Coronary artery (tissue), 2 donors: ENCODE measurements around the gene SLC25A47.
"Not testable (repeated sequence)": the region's sequence is repeated elsewhere in the genome, so short reads cannot be mapped to it uniquely, and the experiment has no call there.

Experiments
- DNase-seq: peaks from one replicate; pipeline ENCODE4 v3.0.0-alpha.2; 2017; ENCODE audit warnings: low spot score
- H3K27ac ChIP-seq, 2 donors: fragments of 200-600 bp; sonication (generic); one replicate each; pipeline ENCODE4 v1.5.1; 2016 to 2019
- H3K4me3 ChIP-seq: fragments of 200-600 bp; sonication (generic); 2 replicates; pipeline ENCODE4 v1.5.1; 2016; ENCODE audit warnings: mild to moderate bottlenecking, moderate library complexity
- TF ChIP-seq, protein P1 (sequence below): fragments of 200-600 bp; sonication (generic); IDR thresholded peaks from one replicate; pipeline ENCODE4 v1.5.1; 2019; ENCODE audit warnings: antibody characterized with exemption

The SLC25A47 gene

DNA sequence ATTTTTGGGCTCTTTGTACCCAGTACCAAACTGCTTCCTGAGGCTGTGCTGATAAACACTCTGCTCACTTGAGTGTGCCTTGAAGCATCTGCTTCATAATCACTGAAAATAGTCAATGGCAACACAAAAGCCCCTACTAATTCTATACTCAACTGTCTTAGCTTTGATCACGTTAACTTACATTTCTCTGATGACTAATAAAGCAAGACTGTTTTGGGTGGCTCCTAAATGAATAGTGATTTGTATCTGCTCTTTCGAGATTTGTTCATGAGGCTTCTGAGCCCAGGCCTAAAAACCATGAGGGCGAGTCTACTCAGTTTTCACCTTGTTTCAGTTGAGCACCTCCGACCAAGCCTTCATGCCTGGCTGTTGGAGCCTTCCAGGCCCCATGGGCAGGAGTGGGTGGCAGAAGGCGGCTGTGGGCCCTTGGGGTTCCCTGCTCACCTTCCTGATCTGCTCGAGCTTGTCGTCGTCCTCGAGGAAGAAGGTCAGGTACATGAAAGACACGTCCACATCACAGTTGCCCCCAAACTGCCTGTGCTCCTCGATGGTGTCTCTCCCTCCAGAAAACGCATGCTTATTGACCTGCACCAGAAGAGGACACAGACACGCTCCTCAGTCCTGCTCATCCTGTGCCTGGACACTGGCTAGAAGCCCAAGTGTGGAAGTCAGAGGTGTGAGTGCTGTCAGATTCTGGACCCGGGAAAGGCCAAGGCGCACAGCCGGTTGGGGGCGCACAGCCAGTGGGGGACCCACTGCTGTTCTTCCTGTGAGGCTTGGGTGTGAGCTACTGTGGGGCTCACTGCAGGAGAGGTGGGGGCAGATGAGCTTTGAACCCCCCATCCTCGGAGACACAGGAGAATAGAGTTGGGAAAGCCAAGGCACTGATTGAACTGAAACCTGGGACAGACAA lies 13.7 kb downstream of the SLC25A47 start:
- TF ChIP-seq, protein P1, sequence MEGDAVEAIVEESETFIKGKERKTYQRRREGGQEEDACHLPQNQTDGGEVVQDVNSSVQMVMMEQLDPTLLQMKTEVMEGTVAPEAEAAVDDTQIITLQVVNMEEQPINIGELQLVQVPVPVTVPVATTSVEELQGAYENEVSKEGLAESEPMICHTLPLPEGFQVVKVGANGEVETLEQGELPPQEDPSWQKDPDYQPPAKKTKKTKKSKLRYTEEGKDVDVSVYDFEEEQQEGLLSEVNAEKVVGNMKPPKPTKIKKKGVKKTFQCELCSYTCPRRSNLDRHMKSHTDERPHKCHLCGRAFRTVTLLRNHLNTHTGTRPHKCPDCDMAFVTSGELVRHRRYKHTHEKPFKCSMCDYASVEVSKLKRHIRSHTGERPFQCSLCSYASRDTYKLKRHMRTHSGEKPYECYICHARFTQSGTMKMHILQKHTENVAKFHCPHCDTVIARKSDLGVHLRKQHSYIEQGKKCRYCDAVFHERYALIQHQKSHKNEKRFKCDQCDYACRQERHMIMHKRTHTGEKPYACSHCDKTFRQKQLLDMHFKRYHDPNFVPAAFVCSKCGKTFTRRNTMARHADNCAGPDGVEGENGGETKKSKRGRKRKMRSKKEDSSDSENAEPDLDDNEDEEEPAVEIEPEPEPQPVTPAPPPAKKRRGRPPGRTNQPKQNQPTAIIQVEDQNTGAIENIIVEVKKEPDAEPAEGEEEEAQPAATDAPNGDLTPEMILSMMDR = no peak
- Histone ChIP-seq H3K27ac (no peak overlapping the region), H3K4me3 (no peak overlapping the region)
- no peak for DNase-seq

DNA sequence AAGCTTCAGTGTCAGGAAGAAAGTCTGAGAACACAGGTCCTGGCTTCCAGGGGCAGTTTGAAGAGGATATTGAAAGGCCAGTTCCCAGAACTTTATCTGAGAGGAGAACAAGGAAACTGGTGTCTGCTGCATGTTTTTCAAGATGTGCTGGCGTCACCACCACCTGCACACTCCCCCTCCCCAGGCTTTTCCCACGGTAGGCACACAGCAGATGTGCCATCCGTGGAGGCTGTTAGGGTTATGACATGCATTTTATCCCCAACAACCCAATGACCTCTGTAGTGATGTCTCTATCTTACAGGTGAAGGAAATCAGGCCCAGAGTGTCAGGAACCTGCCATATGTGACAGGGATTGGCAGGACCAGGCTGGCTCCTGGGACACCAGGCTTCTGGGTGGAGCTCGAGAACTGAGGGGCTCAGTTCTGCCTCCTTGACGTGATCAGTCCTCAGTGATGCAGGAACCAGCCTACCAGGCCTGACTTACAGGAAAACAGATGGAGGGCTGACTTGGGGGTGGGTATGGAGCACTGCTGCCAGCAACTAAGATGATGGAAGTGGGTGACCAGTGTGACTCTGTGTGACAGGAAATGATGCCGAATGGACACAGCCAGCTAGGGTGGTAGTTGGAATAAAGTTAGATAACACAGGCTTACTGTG lies 16.8 kb downstream of the SLC25A47 start:
- DNase-seq = no peak
- TF ChIP-seq, protein P1 = no peak
- Histone ChIP-seq H3K27ac (peak overlapping the region in 1 of 2 donors; percentile 28), H3K4me3 (no peak overlapping the region)

DNA sequence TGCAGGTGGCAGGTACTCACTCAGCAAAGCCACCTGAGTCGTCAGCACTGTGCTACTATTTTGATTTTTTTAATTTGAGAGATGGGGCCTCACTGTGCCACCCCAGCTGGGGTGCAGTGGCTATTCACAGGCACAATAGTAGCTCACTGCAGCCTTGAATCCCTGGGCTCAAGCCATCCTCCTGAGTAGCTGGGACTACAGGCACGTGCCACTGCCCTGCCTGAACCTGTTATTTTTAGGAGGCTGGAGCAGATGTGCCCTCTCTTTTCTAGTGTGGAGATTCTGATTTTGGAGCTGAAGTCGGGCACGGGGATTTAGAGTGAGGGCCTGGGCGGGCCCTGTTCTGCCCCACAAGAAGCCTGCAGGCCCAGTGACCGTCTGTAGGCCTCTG lies 17.3 kb downstream of the SLC25A47 start:
- TF ChIP-seq, protein P1 = no peak
- peak overlapping the region; percentile 28 to 83 for H3K27ac ChIP-seq
- DNase-seq = no peak
- H3K4me3 ChIP-seq = no peak overlapping the region

DNA sequence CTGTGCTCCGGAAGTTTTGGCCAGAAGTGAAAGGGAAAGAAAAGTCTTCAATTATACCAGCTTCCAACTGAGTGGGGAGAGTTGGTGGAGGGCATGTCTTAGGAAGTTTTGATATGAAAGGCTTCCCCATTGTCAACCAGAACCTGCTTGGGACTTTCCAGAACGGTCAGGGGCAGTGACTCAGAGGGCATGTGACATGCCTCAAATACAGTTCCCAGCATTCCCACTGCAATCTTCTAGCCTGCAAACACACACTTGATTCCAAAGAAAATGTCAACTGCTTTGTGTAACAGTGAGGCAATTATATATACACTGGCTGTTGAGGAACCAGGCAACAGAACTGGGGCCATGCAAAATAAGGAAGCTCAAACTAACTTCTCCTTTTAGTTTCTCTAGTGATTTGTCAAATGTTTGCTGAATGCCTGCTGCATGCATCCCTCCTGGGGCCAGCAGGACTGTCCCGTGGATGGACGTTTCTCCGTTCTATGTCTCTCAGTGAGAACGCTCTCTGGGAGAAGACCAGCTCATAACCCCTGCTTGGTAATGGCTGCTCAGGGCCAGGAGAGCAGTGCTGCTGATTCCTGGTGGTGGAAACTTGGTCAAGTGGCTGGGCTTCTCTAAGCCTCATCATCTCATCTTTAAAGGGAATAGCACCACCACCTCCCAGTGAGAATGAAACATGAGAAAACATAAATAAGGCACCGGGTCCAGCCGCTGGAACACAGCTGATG lies 18.3 kb downstream of the SLC25A47 start:
- peak; percentile 77 for DNase-seq
- H3K27ac ChIP-seq = peak overlapping the region; percentile 80 to 83
- TF ChIP-seq, protein P1 = no peak
- peak overlapping the region; percentile 16 for H3K4me3 ChIP-seq

DNA sequence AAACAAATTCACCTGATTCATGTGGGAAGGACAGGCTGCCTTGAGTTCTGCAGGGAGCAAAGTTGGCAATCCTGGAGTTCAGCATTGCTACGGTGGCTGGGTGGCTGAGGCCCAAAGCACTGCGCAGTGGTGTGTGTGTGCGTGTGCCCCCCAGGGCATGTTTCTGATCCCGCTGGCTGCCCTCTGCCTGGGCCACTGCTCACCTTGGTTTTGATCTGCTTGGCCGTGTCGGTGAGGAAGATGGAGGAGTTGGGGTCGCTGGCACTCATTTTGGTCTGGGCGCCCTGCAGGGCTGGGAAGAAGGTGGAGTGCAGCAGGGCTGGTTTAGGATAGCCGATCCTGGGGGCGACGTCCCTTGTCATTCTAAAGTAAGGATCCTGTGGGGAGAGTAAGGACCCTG lies 19.1 kb downstream of the SLC25A47 start:
- TF ChIP-seq, protein P1 = no peak
- H3K27ac ChIP-seq = peak overlapping the region; percentile 47 to 83
- H3K4me3 ChIP-seq = no peak overlapping the region
- peak; percentile 64 for DNase-seq

DNA sequence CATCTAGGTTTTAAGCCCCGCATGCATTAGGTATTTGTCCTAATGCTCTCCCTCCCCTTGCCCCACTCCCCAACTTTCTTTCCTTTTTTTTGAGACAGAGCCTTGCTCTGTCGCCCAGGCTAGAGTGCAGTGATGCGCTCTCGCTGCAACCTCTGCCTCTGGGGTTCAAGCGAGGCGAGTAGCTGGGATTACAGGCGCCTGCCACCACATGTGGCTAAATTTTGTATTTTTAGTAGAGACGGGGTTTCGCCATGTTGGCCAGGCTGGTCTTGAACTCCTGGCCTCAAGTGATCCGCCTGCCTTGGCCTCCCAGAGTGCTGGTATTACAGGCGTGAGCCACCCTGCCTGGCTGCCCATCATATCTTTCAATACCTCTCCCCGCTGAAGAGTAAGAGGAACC lies 19.7 kb downstream of the SLC25A47 start:
- DNase-seq, H3K27ac ChIP-seq: not testable (repeated sequence)

DNA sequence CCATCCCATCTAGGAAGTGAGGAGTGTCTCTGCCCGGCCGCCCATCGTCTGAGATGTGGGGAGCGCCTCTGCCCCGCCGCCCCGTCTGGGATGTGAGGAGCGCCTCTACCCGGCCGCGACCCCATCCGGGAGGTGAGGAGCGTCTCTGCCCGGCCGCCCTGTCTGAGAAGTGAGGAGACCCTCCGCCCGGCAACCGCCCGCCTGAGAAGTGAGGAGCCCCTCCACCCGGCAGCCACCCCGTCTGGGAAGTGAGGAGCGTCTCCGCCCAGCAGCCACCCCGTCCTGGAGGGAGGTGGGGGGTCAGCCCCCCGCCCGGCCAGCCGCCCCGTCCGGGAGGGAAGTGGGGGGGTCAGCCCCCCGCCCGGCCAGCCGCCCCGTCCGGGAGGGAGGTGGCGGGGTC lies 21.5 kb downstream of the SLC25A47 start:
- not testable (repeated sequence) for H3K4me3 ChIP-seq, H3K27ac ChIP-seq

More for the DNA sequence above, 19.7 kb downstream of the SLC25A47 start:
- not testable (repeated sequence) for H3K4me3 ChIP-seq

More for the DNA sequence above, 21.5 kb downstream of the SLC25A47 start:
- not testable (repeated sequence) for DNase-seq
